ENCODE results near the gene HPN.

DNA sequence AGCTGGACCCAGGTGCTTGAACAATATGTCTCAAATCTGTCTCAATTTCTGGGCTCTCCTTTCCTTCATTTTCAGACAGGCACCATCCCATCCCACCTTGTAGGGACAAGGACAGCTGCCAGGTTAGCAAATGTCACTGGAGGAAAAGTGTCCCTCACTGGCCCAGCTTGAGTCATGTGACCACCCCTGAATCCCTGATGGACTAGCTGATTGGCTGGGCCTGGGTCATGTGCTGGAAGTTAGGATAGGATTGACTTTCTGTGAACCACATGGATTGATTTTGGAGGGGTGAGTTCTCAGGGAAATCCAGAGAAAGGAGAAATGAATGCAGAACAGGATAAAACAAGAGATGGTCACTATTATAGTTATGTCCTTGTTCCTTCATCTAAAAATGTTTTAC, 45.9 kb downstream of the HPN start:
- TF ChIP-seq, protein P1, sequence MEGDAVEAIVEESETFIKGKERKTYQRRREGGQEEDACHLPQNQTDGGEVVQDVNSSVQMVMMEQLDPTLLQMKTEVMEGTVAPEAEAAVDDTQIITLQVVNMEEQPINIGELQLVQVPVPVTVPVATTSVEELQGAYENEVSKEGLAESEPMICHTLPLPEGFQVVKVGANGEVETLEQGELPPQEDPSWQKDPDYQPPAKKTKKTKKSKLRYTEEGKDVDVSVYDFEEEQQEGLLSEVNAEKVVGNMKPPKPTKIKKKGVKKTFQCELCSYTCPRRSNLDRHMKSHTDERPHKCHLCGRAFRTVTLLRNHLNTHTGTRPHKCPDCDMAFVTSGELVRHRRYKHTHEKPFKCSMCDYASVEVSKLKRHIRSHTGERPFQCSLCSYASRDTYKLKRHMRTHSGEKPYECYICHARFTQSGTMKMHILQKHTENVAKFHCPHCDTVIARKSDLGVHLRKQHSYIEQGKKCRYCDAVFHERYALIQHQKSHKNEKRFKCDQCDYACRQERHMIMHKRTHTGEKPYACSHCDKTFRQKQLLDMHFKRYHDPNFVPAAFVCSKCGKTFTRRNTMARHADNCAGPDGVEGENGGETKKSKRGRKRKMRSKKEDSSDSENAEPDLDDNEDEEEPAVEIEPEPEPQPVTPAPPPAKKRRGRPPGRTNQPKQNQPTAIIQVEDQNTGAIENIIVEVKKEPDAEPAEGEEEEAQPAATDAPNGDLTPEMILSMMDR (conservative IDR thresholded peaks at IDR 0.05; ENCODE audit: low read length): no peak
- TF ChIP-seq EZH2phosphoT487 (IDR thresholded peaks at IDR 0.05; ENCODE audit: borderline replicate concordance): no peak

Data from Loucy (cell line).